Astrocyte of the cerebellum (primary cell): ENCODE data around the gene IGF1.

ENCODE experiments used
- DNase-seq: peaks from one replicate; pipeline ENCODE4 v3.0.0-alpha.2; 2011; ENCODE audit warnings: low read depth
- H3K4me3 ChIP-seq: 2 replicates; pipeline ENCODE4 v1.5.1; 2011; ENCODE audit warnings: mild to moderate bottlenecking, low read depth, low read length, moderate library complexity
- CTCF ChIP-seq: IDR thresholded peaks from 2 replicates; pipeline ENCODE4 v1.5.1; 2012; ENCODE audit warnings: low read length, low read depth, moderate library complexity, mild to moderate bottlenecking; ENCODE audit errors: missing control alignments
- in situ Hi-C: cut with HindIII; loops from 2 replicates; pipeline ENCODE4 v1.10.0; 2017; ENCODE audit warnings: low sequenced_read_pairs

IGF1 gene

GRCh38 chr12:102406033-102406584 lies 74.3 kb downstream of the IGF1 start:
- in situ Hi-C loops = no loop called here

GRCh38 chr12:102401087-102401486 lies 79.3 kb downstream of the IGF1 start:
- in situ Hi-C loops = no loop called here
- DNase-seq = no peak
- H3K4me3 ChIP-seq = no peak overlapping the region
- no peak for TF ChIP-seq CTCF

More at GRCh38 chr12:102406033-102406584, 74.3 kb downstream of the IGF1 start:
- no peak overlapping the region for H3K4me3 ChIP-seq
- no peak for DNase-seq
- TF ChIP-seq CTCF = no peak

- H3K4me3 ChIP-seq = no peak overlapping the region
- in situ Hi-C loops = no loop called here
- no peak for TF ChIP-seq CTCF
- no peak for DNase-seq
These were observed 80.7 kb downstream of the IGF1 start for GRCh38 chr12:102399653-102400052.

- no peak for DNase-seq
- no peak for TF ChIP-seq CTCF
- in situ Hi-C loops = no loop called here
These were observed 84.1 kb downstream of the IGF1 start for GRCh38 chr12:102396276-102396675.

GRCh38 chr12:102394200-102394599 lies 86.2 kb downstream of the IGF1 start:
- DNase-seq = no peak
- in situ Hi-C loops = no loop called here
- H3K4me3 ChIP-seq = no peak overlapping the region
- no peak for TF ChIP-seq CTCF

More at GRCh38 chr12:102396276-102396675, 84.1 kb downstream of the IGF1 start:
- no peak overlapping the region for H3K4me3 ChIP-seq

GRCh38 chr12:102390068-102390467 lies 90.3 kb downstream of the IGF1 start:
- in situ Hi-C loops = no loop called here
- TF ChIP-seq CTCF = no peak
- H3K4me3 ChIP-seq = no peak overlapping the region
- DNase-seq = no peak
